Neural progenitor cell (in vitro differentiated cells): ENCODE measurements around the gene MT1B. TPM values are rescaled to one million over a fixed set of nuclear protein-coding genes. Genes with fewer than 3 reads are reported as not detected.
A peak's percentile ranks its signal among the peaks of the same experiment; 100 is the strongest.

Source experiments
- DNase-seq: peaks from one replicate; pipeline ENCODE4 v3.0.0-alpha.2; 2016; ENCODE audit warnings: low spot score
- H2AFZ ChIP-seq: fragments of 200-600 bp; sonication (generic); replicated peaks from 2 replicates; pipeline ENCODE4 v1.6.1; 2016; ENCODE audit warnings: antibody characterized with exemption
- H3F3A ChIP-seq: fragments of 200-600 bp; sonication (generic); 2 replicates; pipeline ENCODE4 v1.6.1; 2016; ENCODE audit warnings: antibody characterized with exemption, low read depth
- H3K27ac ChIP-seq: fragments of 200-600 bp; sonication (generic); 2 replicates; pipeline ENCODE4 v1.5.1; 2016; ENCODE audit warnings: mild to moderate bottlenecking
- H3K27me3 ChIP-seq: fragments of 200-600 bp; sonication (generic); 2 replicates; pipeline ENCODE4 v1.6.1; 2016; ENCODE audit warnings: mild to moderate bottlenecking, moderate library complexity
- H3K36me3 ChIP-seq: fragments of 200-600 bp; sonication (generic); 2 replicates; pipeline ENCODE4 v1.5.1; 2016
- H3K4me1 ChIP-seq: fragments of 200-600 bp; sonication (generic); 2 replicates; pipeline ENCODE4 v1.6.1; 2016; ENCODE audit warnings: mixed run types
- H3K4me2 ChIP-seq: fragments of 200-600 bp; sonication (generic); 2 replicates; pipeline ENCODE4 v1.6.1; 2016
- H3K4me3 ChIP-seq: fragments of 200-600 bp; sonication (generic); 2 replicates; pipeline ENCODE4 v1.5.1; 2016
- H3K79me2 ChIP-seq: fragments of 200-600 bp; sonication (generic); 2 replicates; pipeline ENCODE4 v1.6.1; 2016; ENCODE audit warnings: low read depth
- H3K9ac ChIP-seq: fragments of 200-600 bp; sonication (generic); 2 replicates; pipeline ENCODE4 v1.6.1; 2016
- H3K9me3 ChIP-seq: fragments of 200-600 bp; sonication (generic); 2 replicates; pipeline ENCODE4 v1.5.1; 2016; ENCODE audit warnings: low read depth
- H4K20me1 ChIP-seq: fragments of 200-600 bp; sonication (generic); 2 replicates; pipeline ENCODE4 v1.6.1; 2016; ENCODE audit warnings: low read depth
- H3K27ac Mint-ChIP-seq: 3 replicates; pipeline ENCODE4 v1.8.0; 2021; ENCODE audit warnings: mixed read lengths
- H3K27me3 Mint-ChIP-seq: 2 replicates; pipeline ENCODE4 v1.8.0; 2022; ENCODE audit warnings: low read depth, mild to moderate bottlenecking, inconsistent platforms, moderate library complexity, mixed read lengths; ENCODE audit not compliant: insufficient read depth
- H3K36me3 Mint-ChIP-seq: 3 replicates; pipeline ENCODE4 v1.8.0; 2021; ENCODE audit warnings: mixed read lengths
- H3K4me1 Mint-ChIP-seq: 3 replicates; pipeline ENCODE4 v1.8.0; 2021; ENCODE audit warnings: mixed read lengths
- H3K4me3 Mint-ChIP-seq: 3 replicates; pipeline ENCODE4 v1.8.0; 2021; ENCODE audit warnings: mild to moderate bottlenecking, moderate library complexity, mixed read lengths
- H3K9me3 Mint-ChIP-seq: 3 replicates; pipeline ENCODE4 v1.8.0; 2020; ENCODE audit warnings: mixed read lengths
- CTCF ChIP-seq: fragments of 200-600 bp; sonication (generic); IDR thresholded peaks from 2 replicates; pipeline ENCODE4 v1.5.1; 2017; ENCODE audit warnings: antibody characterized with exemption, mild to moderate bottlenecking
- EZH2 ChIP-seq: fragments of 200-600 bp; sonication (generic); IDR thresholded peaks from 2 replicates; pipeline ENCODE4 v1.6.1; 2017; ENCODE audit warnings: antibody characterized with exemption, mild to moderate bottlenecking, moderate library complexity
- EZH2phosphoT487 ChIP-seq: fragments of 200-600 bp; sonication (generic); IDR thresholded peaks from 2 replicates; pipeline ENCODE4 v1.6.1; 2017; ENCODE audit warnings: antibody characterized with exemption
- total RNA-seq: library from RNA; depleted of rRNA; stranded (reverse); fragments of >200 nt; gene quantifications from 2 replicates; pipeline ENCODE4 v1.2.3, GENCODE V29; 2015; ENCODE audit warnings: low replicate concordance

Gene MT1B
- total RNA-seq, 1 donor from 2014 or later = not detected

GRCh38 chr16:56667581-56668571 lies 16.2 kb downstream of the MT1B start, which contains the start of gene MT1G:
Gene MT1G (minus strand): TSS chr16:56668065. CDS start chr16:56667993, 72 bp downstream.
- peak within 1 kb of the TSS; percentile 39 for H3K4me2 ChIP-seq
- TF ChIP-seq EZH2 = peak; percentile 68
- peak; percentile 69 for TF ChIP-seq EZH2phosphoT487
- TF ChIP-seq CTCF = no peak
- peaks cover 100% of the 10 kb centered on the region for H3K27me3 ChIP-seq
- H3K27ac Mint-ChIP-seq = peak within 1 kb of the TSS; percentile 25
- no peaks in the 10 kb centered on the region for H3K36me3 ChIP-seq
- H3K9ac ChIP-seq = no peak within 1 kb of the TSS
- H4K20me1 ChIP-seq = peaks cover 32% of the 10 kb centered on the region
- no peaks in the 10 kb centered on the region for H3K9me3 ChIP-seq
- no peak within 1 kb of the TSS for H2AFZ ChIP-seq
- no peaks in the 10 kb centered on the region for H3F3A ChIP-seq
- no peak for DNase-seq
- H3K4me3 Mint-ChIP-seq = no peak within 1 kb of the TSS
- H3K4me3 ChIP-seq = no peak within 1 kb of the TSS
- peaks cover 2% of the 10 kb centered on the region for H3K9me3 Mint-ChIP-seq
- no peaks in the 10 kb centered on the region for H3K36me3 Mint-ChIP-seq
- no peaks in the 10 kb centered on the region for H3K79me2 ChIP-seq
- no peak within 1 kb of the TSS for H3K27ac ChIP-seq
- peaks cover 3% of the 10 kb centered on the region for H3K4me1 Mint-ChIP-seq
- peaks cover 9% of the 10 kb centered on the region for H3K4me1 ChIP-seq
- H3K27me3 Mint-ChIP-seq = peaks cover 82% of the 10 kb centered on the region

GRCh38 chr16:56669005-56669839 lies 17.5 kb downstream of the MT1B start, which contains the start of gene MT1H:
Gene MT1H (plus strand): TSS chr16:56669814. CDS start chr16:56669885, 71 bp downstream.
- no peaks in the 10 kb centered on the region for H3K4me1 Mint-ChIP-seq
- peak; percentile 84 for TF ChIP-seq EZH2
- no peak for TF ChIP-seq CTCF
- TF ChIP-seq EZH2phosphoT487 = peak; percentile 91
- Histone ChIP-seq H2AFZ (no peak within 1 kb of the TSS), H3K9me3 (no peaks in the 10 kb centered on the region), H3K27ac (no peak within 1 kb of the TSS), H3F3A (no peaks in the 10 kb centered on the region), H3K4me1 (peaks cover 7% of the 10 kb centered on the region), H4K20me1 (peaks cover 30% of the 10 kb centered on the region), H3K4me3 (no peak within 1 kb of the TSS), H3K79me2 (no peaks in the 10 kb centered on the region), H3K4me2 (peak within 1 kb of the TSS; percentile 57), H3K9ac (no peak within 1 kb of the TSS), H3K27me3 (peaks cover 100% of the 10 kb centered on the region), H3K36me3 (no peaks in the 10 kb centered on the region)
- no peak for DNase-seq
- no peaks in the 10 kb centered on the region for H3K36me3 Mint-ChIP-seq
- peaks cover 79% of the 10 kb centered on the region for H3K27me3 Mint-ChIP-seq
- H3K9me3 Mint-ChIP-seq = peaks cover 2% of the 10 kb centered on the region
- no peak within 1 kb of the TSS for H3K4me3 Mint-ChIP-seq
- peak within 1 kb of the TSS; percentile 25 for H3K27ac Mint-ChIP-seq

GRCh38 chr16:56669840-56670619 lies 18.3 kb downstream of the MT1B start:
- Mint-ChIP-seq H3K27ac (no peak overlapping the region), H3K36me3 (no peaks in the 10 kb centered on the region), H3K27me3 (peaks cover 78% of the 10 kb centered on the region), H3K4me1 (no peaks in the 10 kb centered on the region), H3K9me3 (peaks cover 2% of the 10 kb centered on the region), H3K4me3 (no peak overlapping the region)
- TF ChIP-seq EZH2 = peak; percentile 22
- peak; percentile 38 for TF ChIP-seq EZH2phosphoT487
- TF ChIP-seq CTCF = no peak
- Histone ChIP-seq H3K36me3 (no peaks in the 10 kb centered on the region), H3K27me3 (peaks cover 100% of the 10 kb centered on the region), H3K27ac (no peak overlapping the region), H3K4me1 (peaks cover 7% of the 10 kb centered on the region), H3K9ac (no peak overlapping the region), H3F3A (peaks cover under 1% of the 10 kb centered on the region), H3K9me3 (no peaks in the 10 kb centered on the region), H4K20me1 (peaks cover 30% of the 10 kb centered on the region), H3K79me2 (no peaks in the 10 kb centered on the region), H2AFZ (no peak overlapping the region), H3K4me2 (peak overlapping the region; percentile 57), H3K4me3 (no peak overlapping the region)
- no peak for DNase-seq
